Right lobe of liver (tissue), 4 donors: Measurements from ENCODE around the gene MUSTN1.

Experiments
- CTCF ChIP-seq, 4 donors: fragments of 200-600 bp in 3 of 4; fragments of 450-650 bp in 1 of 4; IDR thresholded peaks; one replicate each; pipeline versions ENCODE4 v1.5.1 to v1.8.0; 2016 to 2022; ENCODE audit warnings: antibody characterized with exemption in 4 of 4, mild to moderate bottlenecking in 2 of 4
- POLR2A ChIP-seq: fragments of 450-650 bp; IDR thresholded peaks from one replicate; pipeline ENCODE4 v1.6.1; 2017; ENCODE audit warnings: antibody characterized with exemption, mild to moderate bottlenecking
- donor health status: DM: no; HTN: no; CAD: no.
- donor health status: DM: no; HTN: no; CAD: no.
- donor health status: DM: no; HTN: yes; CAD: no.

GRCh38 chr3:52871761-52872160 is 36.9 kb upstream of the MUSTN1 start:
- TF ChIP-seq POLR2A (no peak), CTCF (IDR thresholded peaks at IDR 0.05) (no peak)
